HG03565 (cell line): ENCODE measurements around the gene POU4F1.

Source experiments
- ATAC-seq: cut with Tn5 transposase; IDR thresholded peaks from one replicate; pipeline ENCODE4 v1.9.1; 2021; ENCODE audit warnings: mild to moderate bottlenecking, moderate library complexity; ENCODE audit not compliant: unreplicated experiment

Gene POU4F1

GRCh38 chr13:78593652-78594455 is 9.5 kb downstream of the POU4F1 start:
- no peak for ATAC-seq

- ATAC-seq: no peak
Observed at GRCh38 chr13:78593129-78593528, 10.2 kb downstream of the POU4F1 start.

DNA sequence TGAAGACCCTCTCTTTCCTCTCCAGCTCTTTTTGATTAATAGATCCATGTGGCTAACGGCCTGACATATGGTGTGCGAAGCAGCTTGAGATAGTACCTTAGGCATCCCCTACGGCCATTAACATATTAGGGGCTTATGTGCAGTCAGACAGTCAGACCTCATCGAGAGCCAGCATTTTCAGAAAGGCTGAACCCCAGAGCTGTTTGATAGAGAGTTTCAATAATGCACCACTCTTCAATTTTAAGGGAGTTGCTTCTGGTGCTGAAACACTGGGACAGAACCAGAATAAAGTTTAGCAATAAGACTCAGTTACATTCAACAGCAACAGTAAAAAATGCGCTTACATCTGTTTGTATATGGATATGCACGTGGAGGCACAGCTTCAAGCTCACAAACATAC is 10.8 kb downstream of the POU4F1 start:
- ATAC-seq: no peak

GRCh38 chr13:78589206-78589605 is 14.1 kb downstream of the POU4F1 start:
- ATAC-seq: no peak

GRCh38 chr13:78587395-78587794 is 16.0 kb downstream of the POU4F1 start:
- no peak for ATAC-seq

GRCh38 chr13:78586706-78587105 is 16.6 kb downstream of the POU4F1 start:
- ATAC-seq: no peak

DNA sequence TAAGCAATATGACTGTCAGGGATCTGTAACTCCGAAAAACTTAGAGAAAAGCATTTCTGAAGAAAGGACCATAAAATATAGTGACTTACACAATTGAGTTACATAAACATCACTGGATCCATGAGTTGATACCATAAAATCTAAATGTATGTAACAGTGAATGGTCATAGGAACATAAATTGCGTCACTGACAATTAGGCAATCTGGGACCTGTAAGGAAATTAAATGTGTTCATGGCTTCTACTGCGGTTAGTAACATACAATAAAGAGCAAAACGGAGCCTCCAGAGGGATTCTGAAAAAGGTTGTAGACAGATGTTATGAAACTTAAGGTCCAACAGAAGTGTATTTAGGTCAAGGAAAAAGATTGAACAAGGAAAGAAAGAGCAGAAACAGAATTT is 27.1 kb downstream of the POU4F1 start:
- no peak for ATAC-seq

DNA sequence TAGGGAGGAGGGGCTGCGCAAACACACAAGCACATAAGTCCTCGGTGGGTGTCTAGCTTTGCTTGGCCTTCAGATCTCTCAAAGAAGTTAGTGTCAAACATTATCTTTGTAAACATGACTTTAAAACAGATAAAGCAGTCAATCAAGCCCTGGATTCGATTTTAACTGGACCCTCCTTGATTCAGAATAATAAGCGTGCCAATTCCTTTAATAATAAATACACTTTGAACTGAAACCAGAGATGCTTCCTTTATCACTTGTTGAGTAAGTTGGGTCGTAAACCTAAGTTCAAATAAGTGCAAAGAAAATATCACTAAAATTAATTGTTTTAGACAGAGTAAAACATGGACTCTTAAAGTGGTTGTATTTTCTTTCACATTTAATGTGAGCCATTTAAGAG is 30.9 kb downstream of the POU4F1 start:
- no peak for ATAC-seq

- ATAC-seq: no peak
Observed at GRCh38 chr13:78569029-78569428, 34.3 kb downstream of the POU4F1 start.

DNA sequence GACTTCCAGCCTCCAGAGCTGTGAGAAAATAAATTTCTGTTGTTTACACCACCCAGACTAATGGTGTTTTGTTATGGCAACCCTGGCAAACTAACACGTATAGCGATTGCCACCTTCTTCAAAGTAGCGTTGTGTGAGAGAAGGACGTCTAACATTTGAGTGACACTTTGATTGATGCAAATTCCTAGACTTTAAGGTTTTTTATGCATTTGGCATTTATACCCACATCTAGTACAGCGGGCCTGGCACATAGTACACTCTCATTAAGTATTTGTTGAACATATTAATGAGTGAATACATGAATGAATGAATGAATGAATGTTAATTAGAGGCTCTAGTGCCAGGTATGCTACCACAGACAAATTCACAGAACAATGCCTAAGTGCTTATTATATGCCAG is 36.7 kb downstream of the POU4F1 start:
- no peak for ATAC-seq

- ATAC-seq: no peak
Observed at GRCh38 chr13:78562237-78562889, 41.0 kb downstream of the POU4F1 start.
